ENCODE data around the gene LAMP1.

- TF ChIP-seq EZH2 (IDR thresholded peaks at IDR 0.05; ENCODE audit: borderline replicate concordance, insufficient read depth, low read depth, low read length, poor library complexity, severe bottlenecking) (no peak), CTCF (IDR thresholded peaks at IDR 0.05) (no peak)
These were observed 46.6 kb downstream of the LAMP1 start for GRCh38 chr13:113343692-113343968.
